HG03342 (cell line): ENCODE data around the gene MLH1.

Source experiments
- ATAC-seq: cut with Tn5 transposase; IDR thresholded peaks from one replicate; pipeline ENCODE4 v1.9.1; 2021; ENCODE audit warnings: mild to moderate bottlenecking, moderate library complexity; ENCODE audit not compliant: unreplicated experiment

Gene MLH1

DNA sequence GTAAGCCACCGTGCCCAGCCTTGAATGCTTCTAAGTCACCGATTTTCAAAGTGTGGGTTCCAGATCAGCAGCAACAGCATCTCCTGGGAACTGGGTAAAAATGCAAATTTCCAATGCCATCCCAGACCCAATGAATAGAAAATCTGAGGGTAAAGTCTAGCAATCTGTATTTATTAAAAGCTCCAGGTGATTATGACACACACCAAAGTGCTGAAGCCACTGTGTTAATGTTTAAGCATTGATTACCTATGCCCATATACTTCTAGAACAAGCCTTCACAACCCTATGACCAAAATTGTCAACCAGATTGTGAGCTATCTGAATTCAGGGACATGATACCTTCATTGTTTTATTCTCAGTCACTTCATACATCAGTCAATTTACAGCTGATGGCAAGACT lies 94.6 kb downstream of the MLH1 start:
- ATAC-seq = no peak

- no peak for ATAC-seq
Measured at GRCh38 chr3:37092484-37092883, 99.2 kb downstream of the MLH1 start.

DNA sequence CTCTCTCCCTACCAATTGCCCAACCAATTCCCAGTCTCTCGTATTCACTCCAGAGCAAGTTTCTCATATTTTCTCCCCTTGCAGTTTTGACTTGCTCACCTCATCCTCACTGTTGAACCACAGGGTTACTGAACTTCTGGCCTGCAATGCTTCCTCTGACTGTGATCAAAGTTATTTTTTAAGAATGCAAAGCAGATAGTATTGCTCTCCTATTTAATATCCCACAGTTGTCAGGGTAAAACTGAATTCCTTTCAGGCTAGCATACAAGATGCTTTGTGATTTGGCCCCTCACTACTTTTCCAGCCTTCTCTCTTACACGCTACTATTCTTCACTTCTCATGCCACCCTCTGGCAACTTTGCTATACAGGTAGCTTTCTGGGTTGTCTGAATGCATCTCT lies 100.2 kb downstream of the MLH1 start:
- ATAC-seq = no peak

DNA sequence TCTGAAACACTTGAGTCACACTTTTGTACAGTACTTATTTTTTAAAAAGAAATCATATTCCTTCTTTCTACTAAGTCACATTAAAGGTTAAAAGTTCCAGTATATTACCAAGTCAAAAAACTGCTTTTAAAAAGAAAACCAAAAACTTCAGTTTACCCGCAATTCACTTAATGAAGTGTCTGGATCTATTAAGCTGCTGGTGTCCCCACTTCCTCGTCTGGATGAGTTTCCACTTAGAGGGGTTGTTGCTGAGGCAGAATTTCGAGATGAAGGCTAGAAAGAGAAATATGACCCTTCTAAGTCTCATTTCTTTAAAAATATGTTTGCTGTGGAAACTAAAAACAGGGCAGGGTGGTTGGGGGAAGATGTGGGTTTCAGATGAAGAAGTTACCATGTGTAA lies 101.3 kb downstream of the MLH1 start:
- ATAC-seq = no peak

DNA sequence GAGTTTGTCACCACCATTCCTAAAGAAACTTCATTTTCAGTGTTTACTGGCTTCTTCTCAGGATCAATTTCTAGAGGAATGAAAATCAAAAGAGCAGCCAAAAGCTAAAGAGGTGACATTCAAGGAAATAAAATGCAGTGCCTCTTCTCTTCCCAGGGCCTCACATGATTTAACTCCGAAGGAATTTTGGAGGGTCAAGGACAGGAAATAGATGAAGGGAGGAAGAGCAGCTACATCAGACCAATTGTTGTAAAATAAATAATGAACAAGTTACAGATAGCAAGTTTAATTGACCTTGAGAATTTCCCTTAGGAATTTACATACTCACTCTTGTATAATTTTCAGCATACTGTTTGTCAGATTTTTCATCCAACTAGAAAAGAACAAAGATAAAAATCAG lies 103.0 kb downstream of the MLH1 start:
- ATAC-seq = no peak

DNA sequence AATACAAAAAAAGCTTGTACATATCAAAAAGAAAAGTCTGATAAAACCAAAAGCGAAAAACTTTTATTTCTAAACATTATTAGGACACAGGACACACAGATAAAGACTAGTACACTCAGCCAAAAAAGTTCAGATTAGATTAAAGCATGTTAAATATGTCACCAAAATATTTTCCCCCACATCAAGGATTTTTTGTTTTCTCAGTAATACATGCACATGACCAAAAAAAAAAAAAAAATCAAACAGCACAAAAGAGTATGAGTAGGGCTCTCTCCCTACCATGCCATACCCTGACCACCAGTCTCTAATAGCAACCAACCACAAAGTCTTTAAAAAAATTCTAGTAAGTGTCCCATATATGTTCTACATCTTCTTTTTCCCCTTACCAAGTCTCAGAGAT lies 103.7 kb downstream of the MLH1 start:
- ATAC-seq = no peak

DNA sequence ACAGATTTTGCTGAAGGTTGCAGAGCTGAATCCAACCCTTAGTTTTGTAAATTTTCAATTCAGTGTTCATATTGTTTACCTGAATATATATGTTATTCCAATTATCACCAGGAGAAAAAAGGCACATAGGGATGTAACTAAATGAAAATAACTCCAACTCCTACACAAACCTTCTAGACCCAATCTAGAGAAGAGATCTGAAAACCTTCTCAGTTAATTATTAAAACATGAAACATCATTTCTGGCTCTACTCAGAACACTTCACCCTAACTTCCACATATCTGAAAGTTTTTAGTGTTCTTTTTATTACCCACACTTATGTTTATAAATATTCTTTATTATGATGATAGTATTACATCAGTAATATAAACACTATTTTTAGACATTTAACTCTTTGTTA lies 104.5 kb downstream of the MLH1 start:
- peak; percentile 62 for ATAC-seq

DNA sequence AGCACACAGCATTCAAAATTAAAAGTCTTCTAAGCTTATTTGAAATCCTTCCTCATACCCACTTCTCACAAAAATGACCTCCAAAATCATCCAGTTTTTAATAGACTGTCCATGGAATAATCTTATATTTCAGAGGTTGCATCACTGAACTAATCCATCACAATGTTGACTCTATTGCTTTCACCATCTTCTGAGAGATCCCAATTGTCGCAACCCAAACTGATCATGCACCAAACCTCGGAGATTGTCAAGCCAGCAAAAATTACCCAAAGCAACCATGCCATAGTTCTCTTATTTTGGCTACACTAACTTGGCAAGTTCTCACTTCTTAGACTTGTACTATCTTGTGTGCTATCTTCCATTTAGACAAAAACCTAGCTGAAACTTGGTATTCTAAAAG lies 105.6 kb downstream of the MLH1 start:
- ATAC-seq = no peak

GRCh38 chr3:37099469-37099868 lies 106.2 kb downstream of the MLH1 start:
- ATAC-seq = no peak

DNA sequence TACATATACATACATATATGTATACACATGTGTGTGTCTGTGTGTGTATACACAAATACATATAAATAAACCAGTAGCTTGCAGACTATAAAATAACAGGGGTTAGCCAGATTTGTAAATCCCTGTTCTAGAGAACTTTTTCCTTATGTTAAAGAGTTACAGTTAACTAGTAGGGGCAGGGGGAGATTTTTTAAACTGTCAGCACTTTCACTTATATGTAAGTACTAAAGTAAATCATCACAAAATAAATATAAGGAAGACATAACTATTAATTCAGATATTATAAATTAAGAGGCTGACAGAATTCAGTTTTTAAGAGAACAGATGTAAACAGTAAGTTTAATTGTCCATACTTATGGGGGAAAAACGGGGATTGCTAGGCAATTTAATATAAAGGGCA lies 107.1 kb downstream of the MLH1 start:
- no peak for ATAC-seq
